Measurements from ENCODE around the gene NDUFAF2. TPM values are rescaled to one million over a fixed set of nuclear protein-coding genes. Genes with fewer than 3 reads are reported as not detected.

NDUFAF2 gene
- total and polyA plus RNA-seq, 2 of the 8 experiments (the other 6 are each of a cell fraction or from before 2014, with no cell fraction given), result 10.7 to 46.5 TPM

DNA sequence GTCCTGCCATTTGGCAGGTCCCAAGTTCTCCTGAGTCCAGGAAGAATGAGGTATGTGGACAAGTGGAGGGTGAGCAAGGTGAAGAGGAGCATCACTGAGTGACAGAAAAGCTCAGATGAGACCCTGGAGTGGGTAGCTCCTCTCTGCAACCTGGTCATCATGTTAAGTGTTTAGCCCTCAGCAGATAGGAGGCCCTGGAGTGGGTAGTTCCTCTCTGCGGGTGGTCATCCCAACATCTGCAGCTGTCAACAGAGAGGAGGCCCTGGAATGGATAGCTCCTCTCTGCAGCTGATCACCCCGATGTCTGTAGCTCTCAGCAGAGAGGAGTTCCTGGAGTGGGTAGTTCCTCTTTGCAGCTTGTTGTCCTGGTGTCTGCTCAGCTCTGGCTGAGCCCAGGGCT is 48.4 kb downstream of the NDUFAF2 start (continued):
- no peak for TF ChIP-seq RAD21 (IDR thresholded peaks at IDR 0.05 in 1 of 2, conservative IDR thresholded peaks at IDR 0.05 in 1 of 2; ENCODE audit: low read depth in 2 of 2, low read length in 2 of 2)
